ENCODE results near the gene PSME2. TPM values are rescaled to one million over a fixed set of nuclear protein-coding genes. Genes with fewer than 3 reads are reported as not detected.
A peak's percentile ranks its signal among the peaks of the same experiment; 100 is the strongest.

Gene PSME2
- polyA plus RNA-seq, 1 experiment = 165 TPM

GRCh38 chr14:24135834-24136683 lies 10.4 kb downstream of the PSME2 start, which contains the start of gene PSME1:
Gene PSME1 (plus strand): TSS chr14:24136194. CDS start chr14:24136263, 69 bp downstream.
- POLR2A ChIA-PET = interaction anchor here (0.6 to 1.3 kb wide), 4 partner anchors 10 to 774 kb away, joined by 3 to 6 read pairs (median 4); partner anchors contain the start of gene PSME2
- TF ChIP-seq, protein P1, sequence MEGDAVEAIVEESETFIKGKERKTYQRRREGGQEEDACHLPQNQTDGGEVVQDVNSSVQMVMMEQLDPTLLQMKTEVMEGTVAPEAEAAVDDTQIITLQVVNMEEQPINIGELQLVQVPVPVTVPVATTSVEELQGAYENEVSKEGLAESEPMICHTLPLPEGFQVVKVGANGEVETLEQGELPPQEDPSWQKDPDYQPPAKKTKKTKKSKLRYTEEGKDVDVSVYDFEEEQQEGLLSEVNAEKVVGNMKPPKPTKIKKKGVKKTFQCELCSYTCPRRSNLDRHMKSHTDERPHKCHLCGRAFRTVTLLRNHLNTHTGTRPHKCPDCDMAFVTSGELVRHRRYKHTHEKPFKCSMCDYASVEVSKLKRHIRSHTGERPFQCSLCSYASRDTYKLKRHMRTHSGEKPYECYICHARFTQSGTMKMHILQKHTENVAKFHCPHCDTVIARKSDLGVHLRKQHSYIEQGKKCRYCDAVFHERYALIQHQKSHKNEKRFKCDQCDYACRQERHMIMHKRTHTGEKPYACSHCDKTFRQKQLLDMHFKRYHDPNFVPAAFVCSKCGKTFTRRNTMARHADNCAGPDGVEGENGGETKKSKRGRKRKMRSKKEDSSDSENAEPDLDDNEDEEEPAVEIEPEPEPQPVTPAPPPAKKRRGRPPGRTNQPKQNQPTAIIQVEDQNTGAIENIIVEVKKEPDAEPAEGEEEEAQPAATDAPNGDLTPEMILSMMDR (IDR thresholded peaks at IDR 0.05; ENCODE audit: insufficient read depth, low read depth, low read length) = no peak
- CTCF ChIA-PET = interaction anchor here (0.6 to 3.3 kb wide), 8 partner anchors 10 to 172 kb away, joined by 3 to 16 read pairs (median 3); partner anchors contain the start of genes CIDEB, IPO4 and IRF9
- peaks cover 20% of the 10 kb centered on the region for H3K36me3 ChIP-seq (ENCODE audit: control insufficient read depth, insufficient read depth, low read length)
- no peaks in the 10 kb centered on the region for H3K27me3 ChIP-seq (ENCODE audit: control insufficient read depth, insufficient read depth, low read length)
- peak within 1 kb of the TSS; percentile 86 for H3K4me3 ChIP-seq (ENCODE audit: low read depth, low read length)
- peak; percentile 32 for DNase-seq (ENCODE audit: low read depth)

DNA sequence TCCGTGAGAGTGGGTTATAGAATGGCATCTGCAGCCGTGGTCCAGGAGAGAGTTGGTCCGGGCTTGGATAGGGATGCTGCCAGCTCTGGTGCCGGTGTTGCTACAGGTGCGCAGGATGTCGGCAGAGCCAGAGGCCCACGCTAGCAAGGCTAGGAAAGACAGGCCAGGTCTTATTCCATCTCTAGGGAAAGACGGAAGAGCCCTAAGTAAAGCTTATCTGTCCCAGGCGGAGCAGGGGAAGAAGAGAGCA lies 10.9 kb downstream of the PSME2 start:
- peak overlapping the region; percentile 86 for H3K4me3 ChIP-seq (ENCODE audit: low read depth, low read length)
- H3K36me3 ChIP-seq (ENCODE audit: control insufficient read depth, insufficient read depth, low read length) = peaks cover 20% of the 10 kb centered on the region
- TF ChIP-seq, protein P1 (IDR thresholded peaks at IDR 0.05; ENCODE audit: insufficient read depth, low read depth, low read length) = no peak
- no peak for DNase-seq (ENCODE audit: low read depth)
- ChIA-PET POLR2A (interaction anchor here (0.6 to 1.3 kb wide), 3 partner anchors 11 to 774 kb away, joined by 3 to 6 read pairs (median 4); partner anchors contain the start of gene PSME2), CTCF (interaction anchor here (1.0 to 3.3 kb wide), 7 partner anchors 9 to 172 kb away, joined by 3 to 16 read pairs (median 4); partner anchors contain the start of genes CIDEB, IPO4 and IRF9)
- H3K27me3 ChIP-seq (ENCODE audit: control insufficient read depth, insufficient read depth, low read length) = no peaks in the 10 kb centered on the region

DNA sequence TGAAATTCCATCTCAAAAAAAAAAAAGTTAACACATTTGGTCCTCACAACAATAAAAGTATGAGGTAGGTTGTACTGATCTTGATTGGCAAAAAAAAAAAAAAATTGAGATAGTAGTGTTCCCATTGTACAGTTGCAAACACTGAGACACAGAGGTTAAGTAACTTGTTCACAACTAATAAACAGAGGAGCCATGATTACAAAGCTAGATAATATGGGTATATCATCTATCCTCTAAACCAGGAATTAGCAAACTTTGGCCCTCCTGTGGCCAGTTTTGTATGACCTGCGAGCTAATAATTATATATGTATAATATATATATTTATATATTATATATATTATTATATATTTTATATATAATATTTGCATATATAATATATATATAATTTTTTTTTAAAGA lies 12.7 kb downstream of the PSME2 start:
- no peaks in the 10 kb centered on the region for H3K27me3 ChIP-seq (ENCODE audit: control insufficient read depth, insufficient read depth, low read length)
- ChIA-PET POLR2A (no interaction called here), CTCF (interaction anchor here (1.0 to 1.7 kb wide), 3 partner anchors 15 to 76 kb away, joined by 3 to 4 read pairs (median 4); no protein-coding TSS in a partner anchor)
- H3K36me3 ChIP-seq (ENCODE audit: control insufficient read depth, insufficient read depth, low read length) = peaks cover 13% of the 10 kb centered on the region
- H3K4me3 ChIP-seq (ENCODE audit: low read depth, low read length) = no peak overlapping the region
- DNase-seq (ENCODE audit: low read depth) = no peak
- TF ChIP-seq, protein P1 (IDR thresholded peaks at IDR 0.05; ENCODE audit: insufficient read depth, low read depth, low read length) = no peak

DNA sequence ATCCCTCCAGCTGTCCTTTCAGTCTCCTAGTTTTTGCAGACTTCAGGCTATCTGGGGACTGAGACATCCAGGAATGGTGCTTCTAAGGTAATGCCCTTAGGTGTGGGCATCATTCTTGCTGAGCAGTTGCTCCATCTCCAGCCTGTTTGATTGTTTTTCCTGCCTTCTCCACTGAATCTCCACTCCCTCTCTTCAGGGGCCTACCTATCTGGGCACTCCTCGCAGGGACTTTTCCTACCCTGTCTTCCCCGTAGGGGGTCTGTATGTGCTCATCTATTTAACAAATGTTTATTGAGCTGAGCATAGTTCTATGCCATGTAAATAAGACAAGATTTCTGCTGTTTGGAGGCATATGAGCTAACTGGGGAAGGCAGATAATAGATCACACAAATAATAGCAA lies 13.4 kb downstream of the PSME2 start:
- TF ChIP-seq, protein P1 (IDR thresholded peaks at IDR 0.05; ENCODE audit: insufficient read depth, low read depth, low read length) = no peak
- POLR2A ChIA-PET = no interaction called here
- CTCF ChIA-PET = interaction anchor here (0.6 to 1.3 kb wide), 3 partner anchors 14 to 53 kb away, joined by 3 to 4 read pairs (median 3); no protein-coding TSS in a partner anchor

DNA sequence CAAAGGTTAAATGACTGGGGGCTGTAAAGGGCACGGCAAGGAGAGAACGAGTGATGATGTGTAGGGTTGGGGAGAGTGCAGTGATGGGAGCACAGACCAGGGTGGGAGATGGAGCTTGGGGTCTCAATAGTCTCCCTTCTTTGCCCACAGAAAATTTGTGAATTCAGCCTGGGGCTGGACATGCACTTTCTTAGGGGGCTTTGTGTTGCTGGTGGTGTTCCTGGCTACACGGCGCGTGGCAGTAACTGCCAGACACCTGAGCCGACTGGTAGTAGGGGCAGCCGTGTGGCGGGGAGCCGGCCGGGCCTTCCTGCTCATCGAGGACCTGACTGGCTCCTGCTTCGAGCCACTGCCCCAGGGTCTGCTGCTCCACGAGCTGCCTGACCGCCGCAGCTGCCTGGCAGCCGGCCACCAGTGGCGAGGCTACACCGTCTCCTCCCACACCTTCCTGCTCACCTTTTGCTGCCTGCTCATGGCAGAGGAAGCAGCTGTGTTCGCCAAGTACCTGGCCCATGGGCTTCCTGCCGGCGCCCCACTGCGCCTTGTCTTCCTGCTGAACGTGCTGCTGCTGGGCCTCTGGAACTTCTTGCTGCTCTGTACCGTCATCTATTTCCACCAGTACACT lies 14.2 kb downstream of the PSME2 start:
- H3K36me3 ChIP-seq (ENCODE audit: control insufficient read depth, insufficient read depth, low read length) = no peaks in the 10 kb centered on the region
- POLR2A ChIA-PET = no interaction called here
- H3K4me3 ChIP-seq (ENCODE audit: low read depth, low read length) = no peak overlapping the region
- no peak for DNase-seq (ENCODE audit: low read depth)
- TF ChIP-seq, protein P1 (IDR thresholded peaks at IDR 0.05; ENCODE audit: insufficient read depth, low read depth, low read length) = no peak
- CTCF ChIA-PET = interaction anchor here (0.5 to 1.3 kb wide), 3 partner anchors 14 to 147 kb away, joined by 3 to 4 read pairs (median 3); no protein-coding TSS in a partner anchor
- H3K27me3 ChIP-seq (ENCODE audit: control insufficient read depth, insufficient read depth, low read length) = no peaks in the 10 kb centered on the region

More for the DNA sequence above, 13.4 kb downstream of the PSME2 start:
- no peaks in the 10 kb centered on the region for H3K27me3 ChIP-seq (ENCODE audit: control insufficient read depth, insufficient read depth, low read length)
- H3K36me3 ChIP-seq (ENCODE audit: control insufficient read depth, insufficient read depth, low read length) = peaks cover 5% of the 10 kb centered on the region
- no peak overlapping the region for H3K4me3 ChIP-seq (ENCODE audit: low read depth, low read length)
- DNase-seq (ENCODE audit: low read depth) = no peak

Data from BJ (cell line).